Brain microvascular endothelial cell (primary cell): ENCODE data around the gene C17orf58.

Source experiments
- DNase-seq: peaks from one replicate; pipeline ENCODE4 v3.0.0-alpha.2; 2020
- H3K27ac ChIP-seq: fragments of 250-450 bp; sonication (Bioruptor Pico); 2 replicates; pipeline ENCODE4 v1.5.1; 2020; ENCODE audit warnings: mild to moderate bottlenecking, moderate library complexity
- H3K27me3 ChIP-seq: fragments of 250-450 bp; sonication (Bioruptor Pico); replicated peaks from 2 replicates; pipeline ENCODE4 v1.5.1; 2020; ENCODE audit warnings: mild to moderate bottlenecking
- H3K36me3 ChIP-seq: fragments of 250-450 bp; sonication (Bioruptor Pico); replicated peaks from 2 replicates; pipeline ENCODE4 v1.5.1; 2020; ENCODE audit warnings: mild to moderate bottlenecking
- H3K4me3 ChIP-seq: 2 replicates; pipeline ENCODE4 v1.5.1; 2011; ENCODE audit warnings: low read depth, mild to moderate bottlenecking, control low read depth, low read length, moderate library complexity
- in situ Hi-C: cut with HindIII; loops from 2 replicates; pipeline ENCODE4 v1.10.0; 2017; ENCODE audit warnings: low sequenced_read_pairs, low pct_ligation_motif_present
- TF ChIP-seq, protein P1 (sequence below): IDR thresholded peaks from 2 replicates; pipeline ENCODE4 v1.5.1; 2011; ENCODE audit warnings: low read depth, mild to moderate bottlenecking, moderate library complexity, low read length, control low read depth, inconsistent platforms; ENCODE audit errors: missing control alignments

Gene C17orf58

GRCh38 chr17:67995570-67996263, 552 bp downstream of the C17orf58 start:
- peak overlapping the region; percentile 66 for H3K27ac ChIP-seq
- DNase-seq = no peak
- in situ Hi-C loops = no loop called here

GRCh38 chr17:67994817-67995569, 1.3 kb downstream of the C17orf58 start:
- TF ChIP-seq, protein P1, sequence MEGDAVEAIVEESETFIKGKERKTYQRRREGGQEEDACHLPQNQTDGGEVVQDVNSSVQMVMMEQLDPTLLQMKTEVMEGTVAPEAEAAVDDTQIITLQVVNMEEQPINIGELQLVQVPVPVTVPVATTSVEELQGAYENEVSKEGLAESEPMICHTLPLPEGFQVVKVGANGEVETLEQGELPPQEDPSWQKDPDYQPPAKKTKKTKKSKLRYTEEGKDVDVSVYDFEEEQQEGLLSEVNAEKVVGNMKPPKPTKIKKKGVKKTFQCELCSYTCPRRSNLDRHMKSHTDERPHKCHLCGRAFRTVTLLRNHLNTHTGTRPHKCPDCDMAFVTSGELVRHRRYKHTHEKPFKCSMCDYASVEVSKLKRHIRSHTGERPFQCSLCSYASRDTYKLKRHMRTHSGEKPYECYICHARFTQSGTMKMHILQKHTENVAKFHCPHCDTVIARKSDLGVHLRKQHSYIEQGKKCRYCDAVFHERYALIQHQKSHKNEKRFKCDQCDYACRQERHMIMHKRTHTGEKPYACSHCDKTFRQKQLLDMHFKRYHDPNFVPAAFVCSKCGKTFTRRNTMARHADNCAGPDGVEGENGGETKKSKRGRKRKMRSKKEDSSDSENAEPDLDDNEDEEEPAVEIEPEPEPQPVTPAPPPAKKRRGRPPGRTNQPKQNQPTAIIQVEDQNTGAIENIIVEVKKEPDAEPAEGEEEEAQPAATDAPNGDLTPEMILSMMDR = no peak
- DNase-seq = peak; percentile 82
- in situ Hi-C loops = no loop called here
- Histone ChIP-seq H3K27ac (peak overlapping the region; percentile 66), H3K36me3 (no peaks in the 10 kb centered on the region), H3K4me3 (peak overlapping the region; percentile 62), H3K27me3 (no peaks in the 10 kb centered on the region)

More at GRCh38 chr17:67995570-67996263, 552 bp downstream of the C17orf58 start:
- H3K27me3 ChIP-seq = no peaks in the 10 kb centered on the region
- TF ChIP-seq, protein P1 = peak; percentile 4
- H3K36me3 ChIP-seq = no peaks in the 10 kb centered on the region
- peak overlapping the region; percentile 62 for H3K4me3 ChIP-seq

DNA sequence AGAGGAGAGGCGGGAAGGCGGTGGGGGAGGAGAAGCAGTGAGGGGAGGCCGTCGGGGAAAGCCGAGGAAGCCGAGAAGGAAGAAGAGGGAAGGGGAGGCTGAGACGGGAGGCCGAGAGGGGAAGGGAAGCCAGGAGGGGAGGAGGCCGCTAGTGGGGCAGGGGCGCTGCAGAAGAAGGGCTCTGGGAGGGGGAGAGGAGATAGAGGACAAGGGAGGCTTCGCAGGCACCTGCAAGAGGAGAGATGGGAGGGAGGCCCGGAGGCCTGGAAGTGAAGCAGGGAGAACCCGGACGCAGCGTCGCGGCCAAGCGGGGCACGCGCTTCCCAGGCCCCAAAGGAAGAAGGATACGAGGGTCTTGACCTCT, 2.3 kb downstream of the C17orf58 start:
- peak overlapping the region; percentile 77 for H3K27ac ChIP-seq
- peak overlapping the region; percentile 72 for H3K4me3 ChIP-seq
- no peaks in the 10 kb centered on the region for H3K36me3 ChIP-seq
- TF ChIP-seq, protein P1 = no peak
- no peak for DNase-seq
- H3K27me3 ChIP-seq = no peaks in the 10 kb centered on the region
- in situ Hi-C loops = no loop called here

GRCh38 chr17:67993153-67993997, 2.9 kb downstream of the C17orf58 start:
- in situ Hi-C loops = no loop called here
- H3K4me3 ChIP-seq = peak overlapping the region; percentile 72
- DNase-seq = peak; percentile 51
- H3K27ac ChIP-seq = peak overlapping the region; percentile 77
- H3K36me3 ChIP-seq = no peaks in the 10 kb centered on the region
- TF ChIP-seq, protein P1 = peak; percentile 25
- no peaks in the 10 kb centered on the region for H3K27me3 ChIP-seq

DNA sequence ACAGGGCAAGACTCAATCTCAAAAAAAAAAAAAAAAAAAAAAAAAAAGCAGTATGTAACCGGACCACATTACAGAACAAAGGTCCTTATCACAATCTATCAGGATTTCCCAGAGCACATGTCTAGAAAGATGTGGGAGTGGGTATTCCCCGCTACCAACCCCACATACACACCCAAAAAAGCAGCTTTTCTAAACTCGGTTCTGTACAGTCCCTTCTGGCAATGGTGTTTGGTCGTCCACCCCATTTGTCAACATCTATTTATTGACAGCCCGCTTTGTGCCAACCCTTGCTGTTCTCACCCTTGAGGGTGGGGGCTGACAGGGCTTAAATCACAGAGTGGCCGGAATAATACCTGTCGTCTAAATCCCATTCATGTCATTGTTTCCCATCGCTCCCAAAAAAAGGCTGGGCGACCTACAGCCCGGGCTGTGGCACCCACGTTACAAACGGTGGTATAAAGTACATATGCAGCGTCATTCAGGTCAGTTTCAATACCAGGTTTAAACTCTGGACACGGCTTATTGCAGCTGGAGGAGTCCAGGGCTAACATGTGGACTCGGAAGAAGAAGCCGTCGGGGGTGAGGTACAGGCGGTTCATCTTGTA, 3.6 kb downstream of the C17orf58 start:
- no peak for DNase-seq
- peak overlapping the region; percentile 75 for H3K27ac ChIP-seq
- TF ChIP-seq, protein P1 = no peak
- H3K27me3 ChIP-seq = no peaks in the 10 kb centered on the region
- in situ Hi-C loops = no loop called here
- H3K36me3 ChIP-seq = no peaks in the 10 kb centered on the region
- H3K4me3 ChIP-seq = peak overlapping the region; percentile 69
